ENCODE data around the gene CFL1.

Gene CFL1

GRCh38 chr11:65829459-65829858 lies 28.5 kb downstream of the CFL1 start:
- no peak for DNase-seq

DNA sequence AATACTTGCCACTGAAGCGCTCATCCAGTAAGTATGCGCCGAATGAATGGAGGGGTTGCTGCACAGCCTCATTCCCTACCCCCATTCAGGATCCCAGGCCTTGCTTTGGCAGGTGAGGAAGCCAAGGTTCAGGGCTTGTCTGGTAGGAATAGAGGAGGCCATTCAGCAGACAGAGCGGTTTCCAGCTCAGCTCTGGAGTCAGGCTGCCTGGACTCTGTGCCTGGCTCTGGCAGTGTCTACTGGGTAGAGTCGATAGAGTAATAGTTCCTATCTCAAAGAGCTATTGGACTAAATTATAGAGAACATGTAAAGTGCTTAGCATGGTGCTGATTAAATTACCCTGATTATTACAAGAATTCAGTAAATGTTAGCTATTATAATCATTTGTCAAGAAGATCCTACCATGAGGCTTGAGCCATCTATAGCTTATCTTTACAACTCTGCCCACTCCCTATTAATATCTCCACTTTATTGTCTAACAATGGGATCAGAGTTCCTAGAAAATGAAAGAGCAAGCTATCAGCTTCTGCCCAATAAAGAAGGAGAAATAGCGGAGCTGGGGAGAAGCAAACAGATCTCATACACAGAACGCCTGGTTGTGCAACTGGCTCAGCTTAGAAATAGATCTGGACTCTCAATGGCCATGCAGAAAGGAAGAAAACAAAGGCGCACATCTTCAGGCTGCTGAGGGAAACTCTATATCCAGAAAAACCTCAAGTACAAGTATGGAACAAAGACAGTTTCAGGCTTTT lies 30.8 kb downstream of the CFL1 start:
- no peak for DNase-seq

GRCh38 chr11:65822776-65823528 lies 35.0 kb downstream of the CFL1 start:
- no peak for DNase-seq

GRCh38 chr11:65821107-65821506 lies 36.9 kb downstream of the CFL1 start:
- DNase-seq: no peak

GRCh38 chr11:65817835-65818680 lies 39.9 kb downstream of the CFL1 start:
- DNase-seq: peak; percentile 76 to 87

- no peak for DNase-seq
These were observed 40.6 kb downstream of the CFL1 start for GRCh38 chr11:65817312-65817834.

GRCh38 chr11:65816696-65817095 lies 41.3 kb downstream of the CFL1 start:
- no peak for DNase-seq

- DNase-seq: no peak
These were observed 42.9 kb downstream of the CFL1 start for GRCh38 chr11:65814986-65815565.

DNA sequence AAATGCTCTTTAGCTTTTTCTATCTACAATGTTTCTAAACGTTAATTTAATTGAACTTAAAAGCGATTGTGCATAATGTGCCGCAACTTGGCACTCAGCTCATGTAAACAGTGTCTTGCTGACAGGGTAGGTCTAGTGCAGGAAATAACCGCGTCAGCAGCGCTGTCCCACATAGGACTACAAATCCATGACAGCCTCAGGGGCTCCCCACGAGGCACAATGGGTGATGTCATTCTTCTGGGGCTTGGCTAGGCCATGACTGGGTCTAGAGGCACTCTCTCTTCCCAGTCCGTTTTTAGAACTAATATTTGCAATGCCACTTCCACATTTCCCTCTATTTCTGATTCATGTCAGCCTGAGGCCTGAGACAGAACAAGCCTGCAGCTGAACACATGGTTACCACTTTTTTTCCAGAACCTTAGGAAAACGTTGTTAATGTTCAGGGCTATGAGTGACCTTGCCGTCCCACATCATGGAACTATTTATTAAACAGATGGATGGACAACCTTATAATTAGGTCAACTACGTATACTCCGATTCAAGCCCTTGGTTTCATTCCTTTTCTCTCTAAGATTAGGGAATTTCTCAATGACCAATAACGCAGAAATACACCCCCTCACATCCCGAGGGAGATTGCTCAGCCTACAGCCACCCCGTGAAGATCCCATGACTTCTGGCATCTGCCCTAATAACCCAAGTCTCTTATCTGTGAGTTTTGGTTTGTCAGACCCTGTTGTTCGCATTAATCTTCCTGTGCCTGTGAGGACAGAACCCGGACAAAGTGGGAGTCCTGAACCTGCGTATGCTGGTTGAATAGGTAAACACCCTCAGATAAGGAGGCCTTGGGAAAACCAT lies 43.6 kb downstream of the CFL1 start:
- no peak for DNase-seq

DNA sequence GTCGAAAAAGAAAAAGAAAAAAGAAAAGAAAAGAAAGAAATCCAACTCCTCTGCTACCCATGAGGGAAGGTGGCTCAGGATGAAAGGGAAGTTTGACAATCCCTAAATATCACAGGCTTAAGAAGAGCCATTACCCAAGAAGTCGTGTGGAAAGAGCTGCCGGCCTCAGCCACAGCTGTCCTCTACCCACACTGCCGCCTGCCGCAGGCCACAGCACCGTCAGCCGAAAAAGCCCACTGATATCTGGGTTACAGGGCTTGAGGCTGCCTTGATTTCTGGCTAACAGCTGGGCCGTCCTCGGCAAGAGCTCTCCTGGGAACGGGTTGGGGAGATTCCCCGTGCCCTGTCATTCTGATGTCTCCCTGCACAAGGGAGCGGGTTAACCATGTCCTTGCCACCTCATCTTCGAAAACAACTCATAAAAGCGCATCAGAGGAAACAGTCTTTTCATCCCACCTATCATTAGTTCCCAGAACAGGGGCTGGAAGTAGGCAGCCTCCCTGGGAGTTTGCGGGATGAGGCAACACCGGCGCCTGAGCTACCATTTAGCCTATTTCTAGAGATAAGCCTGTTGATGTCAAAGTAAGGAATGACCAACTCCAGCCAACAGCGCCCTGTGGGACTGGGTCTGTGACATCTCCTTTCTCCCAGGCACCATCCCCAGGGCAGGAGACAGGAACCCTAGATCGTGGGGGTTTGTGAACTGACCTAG lies 46.1 kb downstream of the CFL1 start:
- no peak for DNase-seq

GRCh38 chr11:65810046-65810868 lies 47.7 kb downstream of the CFL1 start:
- DNase-seq: no peak

DNA sequence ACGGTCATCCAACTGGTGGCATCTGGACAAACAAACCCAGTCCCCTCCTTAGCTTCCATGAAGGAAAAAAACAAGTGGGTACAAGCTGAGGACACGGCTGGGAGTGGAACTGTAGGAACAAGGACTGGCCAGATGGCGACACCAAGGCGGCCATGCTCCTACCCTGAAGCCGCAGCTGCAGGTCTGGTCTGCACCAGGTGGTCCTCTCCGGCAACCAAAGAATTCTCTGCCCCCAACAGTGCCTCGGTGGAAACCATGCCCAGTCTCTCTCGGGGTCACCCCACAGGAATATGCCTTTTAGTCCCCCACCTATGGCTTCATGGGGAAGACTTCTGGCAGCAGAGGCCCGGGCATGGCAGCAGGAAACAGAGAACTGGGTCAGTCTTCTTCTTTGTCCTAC lies 48.5 kb downstream of the CFL1 start:
- DNase-seq: no peak

DNA sequence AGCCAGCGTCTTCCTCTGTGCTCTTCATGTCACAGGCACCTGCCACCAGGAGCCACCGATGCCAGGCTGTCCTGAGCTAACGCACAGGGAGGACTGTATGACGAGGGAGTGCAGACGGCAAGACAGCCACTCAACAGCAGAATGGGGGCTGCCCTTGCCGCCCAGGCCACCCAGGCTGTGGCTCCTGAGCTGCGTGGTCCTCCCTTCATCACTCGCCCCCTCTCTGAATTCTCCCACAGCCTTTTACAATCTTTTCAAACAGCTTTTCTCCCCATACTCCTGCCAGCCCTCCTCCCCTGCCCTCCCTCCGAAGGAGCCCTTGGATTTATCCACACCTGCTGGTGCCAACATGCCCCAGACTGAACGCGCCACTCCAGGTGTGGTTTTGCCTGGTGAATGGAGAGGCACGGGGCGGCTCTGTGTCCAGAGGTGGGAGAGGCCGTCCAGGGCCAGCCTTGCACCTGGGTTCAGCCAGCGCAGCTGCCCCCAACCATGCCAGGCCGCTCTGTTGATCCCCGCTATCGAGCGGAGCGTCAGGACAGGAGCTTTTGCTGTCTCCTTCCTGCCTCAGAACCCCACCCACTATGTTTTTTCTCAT lies 49.1 kb downstream of the CFL1 start:
- no peak for DNase-seq

GRCh38 chr11:65806979-65807378 lies 51.0 kb downstream of the CFL1 start:
- no peak for DNase-seq
